ENCODE measurements around the gene MRTFA.
"Not testable (repeated sequence)": the region's sequence is repeated elsewhere in the genome, so short reads cannot be mapped to it uniquely, and the experiment has no call there.

Gene MRTFA

GRCh38 chr22:40554023-40554422, 82.5 kb downstream of the MRTFA start:
- DNase-seq (ENCODE audit: low spot score) = not testable (repeated sequence)

DNA sequence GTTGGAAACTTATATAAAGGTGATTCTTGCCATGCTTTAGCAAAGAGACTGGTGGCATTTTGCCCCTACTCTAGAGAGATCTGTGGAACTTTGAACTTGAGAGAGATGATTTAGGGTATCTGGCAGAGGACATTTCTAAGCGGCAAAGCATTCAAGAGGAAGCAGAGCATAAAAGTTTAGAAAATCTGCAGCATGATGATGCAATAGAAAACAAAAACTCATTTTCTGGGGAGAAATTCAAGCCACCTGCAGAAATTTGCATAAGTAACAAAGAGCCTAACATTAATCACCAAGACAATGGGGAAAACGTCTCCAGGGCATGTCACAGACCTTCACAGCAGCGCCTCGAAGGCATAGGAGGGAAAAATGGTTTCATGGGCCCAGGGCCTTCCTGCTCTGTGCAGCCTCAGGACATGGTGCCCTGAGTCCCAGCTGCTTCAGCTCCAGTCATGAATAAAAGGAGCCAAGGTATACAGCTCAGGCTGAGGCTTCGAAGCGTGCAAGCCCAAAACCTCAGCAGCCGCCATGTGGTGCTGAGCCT, 83.4 kb downstream of the MRTFA start:
- no peak for DNase-seq (ENCODE audit: low spot score)

- no peak for DNase-seq (ENCODE audit: low spot score)
Observed at GRCh38 chr22:40552070-40552469, 84.4 kb downstream of the MRTFA start.

GRCh38 chr22:40547729-40548143, 88.8 kb downstream of the MRTFA start:
- DNase-seq (ENCODE audit: low spot score) = no peak

DNA sequence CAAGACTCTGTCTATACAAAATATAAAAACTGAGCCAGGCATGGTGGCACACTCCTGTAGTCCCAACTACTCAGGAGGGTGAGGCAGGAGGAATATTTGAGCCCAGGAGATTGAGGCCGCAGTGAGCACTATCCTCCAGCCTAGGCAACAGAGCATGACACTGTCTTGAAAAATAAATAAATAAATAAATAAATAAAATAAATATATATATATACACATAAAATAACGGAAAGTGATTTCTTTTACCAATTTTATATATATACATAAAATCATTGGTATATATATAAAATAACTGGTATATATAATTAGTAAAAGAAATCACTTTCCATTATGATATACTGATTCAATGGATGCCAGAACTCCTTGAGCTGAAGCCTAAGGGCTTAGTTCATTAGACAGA, 91.8 kb downstream of the MRTFA start:
- DNase-seq (ENCODE audit: low spot score) = no peak

- DNase-seq (ENCODE audit: low spot score) = no peak
Observed at GRCh38 chr22:40542821-40543540, 93.5 kb downstream of the MRTFA start.

DNA sequence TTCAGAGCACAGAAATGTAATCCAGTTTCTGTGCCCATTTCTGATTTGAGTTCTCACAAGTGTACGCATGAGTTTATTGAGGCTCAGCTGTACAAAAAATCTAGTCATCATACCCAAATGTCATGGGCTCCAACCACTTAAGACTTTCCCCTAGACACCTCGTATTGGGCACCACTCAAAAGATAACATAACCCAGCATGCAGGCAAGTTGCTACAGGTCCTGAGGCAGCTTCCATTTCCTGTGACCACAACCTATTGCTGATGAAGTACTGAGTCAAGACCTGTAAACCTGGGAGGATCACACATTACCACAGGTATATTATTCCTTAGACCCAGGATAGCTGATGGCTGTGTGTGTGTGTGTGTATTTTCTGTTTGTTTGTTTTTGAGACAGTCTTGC, 95.2 kb downstream of the MRTFA start:
- no peak for DNase-seq (ENCODE audit: low spot score)

GRCh38 chr22:40540265-40540664, 96.3 kb downstream of the MRTFA start:
- no peak for DNase-seq (ENCODE audit: low spot score)

DNA sequence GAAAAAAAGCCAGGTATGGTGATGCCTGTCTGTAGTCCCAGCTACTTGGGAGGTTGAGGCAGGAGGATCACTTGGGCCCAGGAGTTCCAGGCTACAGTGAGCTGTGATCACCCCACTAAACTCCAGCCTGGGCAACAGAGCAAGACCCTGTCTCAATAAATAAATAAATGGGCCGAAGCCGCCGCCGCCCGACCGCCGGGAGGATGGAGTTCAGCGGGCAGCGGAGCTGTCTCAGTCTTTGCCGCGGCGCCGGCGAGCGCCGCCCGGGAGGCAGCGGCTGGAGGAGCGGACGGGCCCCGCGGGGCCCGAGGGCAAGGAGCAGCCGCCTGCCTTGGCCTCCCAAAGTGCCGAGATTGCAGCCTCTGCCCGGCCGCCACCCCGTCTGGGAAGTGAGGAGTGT, 100.4 kb downstream of the MRTFA start:
- not testable (repeated sequence) for DNase-seq (ENCODE audit: low spot score)

DNA sequence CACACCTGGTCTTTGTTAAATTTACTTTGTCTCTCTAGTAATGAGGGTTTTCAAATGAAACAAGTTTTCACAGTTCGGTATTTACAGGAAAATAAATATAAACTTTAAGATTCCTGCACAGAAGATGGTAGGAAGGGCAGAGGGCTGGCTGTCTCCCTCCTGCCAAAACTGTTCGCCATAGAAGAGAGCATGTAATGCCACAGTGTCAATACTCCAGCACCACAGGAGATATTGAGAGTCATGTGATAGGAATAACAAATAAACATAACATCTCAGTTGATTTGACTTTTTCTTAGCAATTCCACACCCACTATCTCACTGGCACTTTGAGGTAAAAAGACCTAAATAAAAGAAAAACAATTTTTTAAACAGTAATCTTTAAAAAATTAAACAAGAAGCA, 100.9 kb downstream of the MRTFA start:
- no peak for DNase-seq (ENCODE audit: low spot score)

GRCh38 chr22:40535189-40535512, 101.4 kb downstream of the MRTFA start:
- no peak for DNase-seq (ENCODE audit: low spot score)

DNA sequence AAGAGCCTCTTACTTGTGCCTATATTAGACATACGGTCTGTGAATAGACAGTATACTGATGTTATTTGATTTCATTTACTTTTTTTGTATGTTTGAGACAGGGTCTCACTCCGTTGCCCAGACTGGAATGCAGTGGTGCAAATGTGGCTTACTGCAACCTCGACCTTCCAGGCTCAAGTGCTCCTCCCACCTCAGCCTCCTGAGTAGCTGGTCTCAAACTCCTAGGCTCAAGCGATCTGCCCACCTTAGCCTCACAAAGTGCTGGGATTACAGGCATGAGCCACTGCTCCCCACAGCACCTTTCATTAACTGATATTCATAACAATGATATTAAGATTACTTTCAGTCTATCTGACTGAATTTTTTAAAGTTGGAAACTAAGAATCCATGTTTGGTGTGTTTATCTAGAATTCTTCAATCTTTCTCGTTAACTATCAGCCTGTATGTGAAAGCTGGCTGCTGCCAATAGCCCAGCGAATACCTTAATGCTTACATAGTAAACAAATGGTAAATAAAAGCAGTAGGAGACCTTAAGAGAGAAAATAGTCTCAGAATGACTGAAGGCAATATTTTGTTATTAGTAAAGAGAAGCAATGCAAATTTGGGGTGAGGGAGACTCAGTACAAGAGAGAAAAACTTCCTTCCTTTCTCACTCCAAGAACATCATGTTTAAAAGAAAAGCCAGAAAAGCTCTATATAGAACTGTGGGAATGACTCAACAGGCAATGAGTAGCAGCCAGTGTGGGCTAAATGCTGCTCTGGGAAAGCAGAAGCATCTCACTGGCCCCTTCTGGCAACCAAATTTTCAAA, 101.9 kb downstream of the MRTFA start:
- DNase-seq (ENCODE audit: low spot score) = peak; percentile 65

DNA sequence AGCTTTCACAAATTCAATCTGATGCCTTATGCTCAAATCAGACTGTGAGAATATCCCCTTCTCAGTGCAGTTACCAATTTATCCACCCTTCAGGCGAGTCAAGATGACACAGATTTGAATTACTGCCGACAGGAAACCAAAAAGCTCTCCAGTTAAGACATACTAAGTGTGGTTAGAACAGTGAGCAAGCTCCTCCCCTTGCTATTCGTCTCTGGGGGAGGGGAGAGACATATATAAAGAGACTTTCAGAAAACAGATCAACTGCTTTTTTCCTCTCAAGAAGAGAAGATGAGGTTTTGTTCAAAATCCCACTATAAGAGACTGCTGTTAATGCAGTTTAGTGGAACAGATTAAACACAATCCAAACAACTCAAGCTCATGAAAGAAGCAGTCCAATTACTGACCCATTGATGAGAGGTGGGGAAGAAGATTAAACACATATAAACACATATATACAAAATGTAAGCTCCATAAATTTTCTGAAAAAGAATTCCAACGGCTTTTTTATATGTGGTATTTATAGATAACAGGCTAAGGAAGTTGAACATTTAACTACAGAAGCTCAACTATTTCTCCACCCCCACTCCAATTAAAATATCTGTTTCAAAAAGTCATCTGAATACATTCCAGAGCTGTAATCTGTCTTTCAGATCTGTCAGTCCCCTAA, 102.7 kb downstream of the MRTFA start:
- DNase-seq (ENCODE audit: low spot score) = peak; percentile 40

DNA sequence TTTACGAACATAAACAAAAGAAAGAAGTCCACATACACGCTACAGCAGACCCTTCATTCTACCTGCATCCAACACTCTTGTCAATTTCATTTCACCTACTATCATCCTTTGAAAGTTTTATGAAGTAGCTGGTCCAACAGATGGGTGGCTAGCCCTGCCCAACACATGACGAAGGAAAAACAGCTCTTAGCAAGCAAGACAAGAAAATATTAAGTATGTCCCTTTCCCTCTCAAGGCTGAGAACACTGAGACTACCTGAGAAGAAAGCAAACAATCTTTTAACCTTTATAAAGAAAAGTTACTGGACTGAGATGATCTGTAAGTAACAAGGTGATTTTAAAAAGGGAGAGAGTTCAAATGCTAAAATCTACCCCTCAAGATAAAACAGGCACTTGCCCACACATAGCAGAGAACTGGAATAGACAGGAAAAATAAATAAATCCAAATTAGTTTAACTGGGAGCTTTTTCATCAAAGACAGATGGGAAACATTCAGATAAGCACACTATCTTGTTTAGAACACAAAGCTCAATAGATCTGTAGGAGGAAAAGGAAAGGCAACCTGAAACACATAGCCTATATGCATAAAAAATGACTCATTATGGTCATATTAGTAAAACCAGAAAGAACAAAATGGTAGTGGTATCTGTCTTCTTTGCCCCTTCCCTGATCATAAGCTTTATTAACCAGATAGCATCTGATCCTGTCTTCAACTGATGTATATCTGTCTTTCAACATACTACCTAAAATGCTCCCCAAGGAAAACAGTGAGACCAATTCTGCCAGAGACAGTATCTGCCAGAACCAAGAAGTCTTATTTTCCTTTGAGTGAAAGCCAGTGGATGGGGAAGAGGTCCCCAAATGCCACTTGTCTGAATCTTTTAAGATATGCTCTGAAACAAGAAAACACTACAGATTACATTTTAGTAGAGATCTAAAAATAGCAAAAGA, 104.3 kb downstream of the MRTFA start:
- DNase-seq (ENCODE audit: low spot score) = no peak

DNA sequence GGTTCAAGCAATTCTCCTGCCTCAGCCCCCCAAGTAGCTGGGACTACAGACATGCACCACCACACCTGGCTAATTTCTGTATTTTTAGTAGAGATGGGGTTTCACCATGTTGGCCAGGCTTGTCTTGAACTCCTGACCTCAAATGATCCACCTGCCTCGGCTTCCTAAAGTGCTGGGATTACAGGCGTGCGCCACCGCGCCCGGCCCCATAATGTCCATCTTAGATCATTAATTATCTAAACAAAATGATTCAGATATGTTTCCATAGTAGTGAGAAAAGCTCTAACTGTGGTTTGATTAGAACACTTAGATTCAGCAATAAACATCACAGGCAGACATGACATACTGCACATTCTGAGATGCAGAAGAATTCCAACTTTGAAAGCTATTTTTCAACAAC, 106.1 kb downstream of the MRTFA start:
- DNase-seq (ENCODE audit: low spot score) = not testable (repeated sequence)

DNA sequence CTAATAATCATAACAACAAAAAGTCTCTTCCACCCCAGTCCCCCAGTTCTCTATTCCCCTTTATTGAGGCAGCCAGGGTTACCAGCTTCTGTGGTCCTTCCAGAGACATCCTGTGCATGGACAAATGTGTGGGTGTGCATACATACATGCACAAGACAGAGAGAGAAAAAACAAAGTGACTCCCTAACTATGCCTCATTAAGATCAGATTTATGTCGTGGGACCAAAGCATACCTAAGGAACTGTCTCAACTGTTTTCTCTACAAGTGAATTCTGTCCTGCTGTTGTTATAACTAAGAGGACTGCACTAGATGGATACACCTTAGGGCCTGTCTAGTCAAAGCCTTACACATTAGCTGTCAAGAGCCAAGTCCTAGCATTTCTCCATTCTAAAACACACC, 106.7 kb downstream of the MRTFA start:
- no peak for DNase-seq (ENCODE audit: low spot score)

DNA sequence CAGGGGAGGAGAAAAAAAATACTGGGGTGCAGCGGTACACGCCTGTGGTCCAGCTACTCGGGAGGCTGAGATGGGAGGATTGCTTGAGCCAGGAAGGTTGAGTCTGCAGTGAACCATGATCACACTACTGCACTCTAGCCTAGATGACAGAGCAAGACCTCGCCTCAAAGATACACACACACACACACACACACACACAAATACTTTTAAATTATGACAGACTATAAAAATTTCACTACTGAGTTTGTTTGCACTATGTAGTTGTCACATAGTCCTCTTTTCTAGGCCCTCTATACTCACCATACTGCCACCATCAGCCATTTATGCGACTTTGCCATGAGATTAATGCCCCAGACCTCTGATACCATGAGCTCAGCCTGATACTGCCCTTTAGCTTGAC, 109.6 kb downstream of the MRTFA start:
- no peak for DNase-seq (ENCODE audit: low spot score)

DNA sequence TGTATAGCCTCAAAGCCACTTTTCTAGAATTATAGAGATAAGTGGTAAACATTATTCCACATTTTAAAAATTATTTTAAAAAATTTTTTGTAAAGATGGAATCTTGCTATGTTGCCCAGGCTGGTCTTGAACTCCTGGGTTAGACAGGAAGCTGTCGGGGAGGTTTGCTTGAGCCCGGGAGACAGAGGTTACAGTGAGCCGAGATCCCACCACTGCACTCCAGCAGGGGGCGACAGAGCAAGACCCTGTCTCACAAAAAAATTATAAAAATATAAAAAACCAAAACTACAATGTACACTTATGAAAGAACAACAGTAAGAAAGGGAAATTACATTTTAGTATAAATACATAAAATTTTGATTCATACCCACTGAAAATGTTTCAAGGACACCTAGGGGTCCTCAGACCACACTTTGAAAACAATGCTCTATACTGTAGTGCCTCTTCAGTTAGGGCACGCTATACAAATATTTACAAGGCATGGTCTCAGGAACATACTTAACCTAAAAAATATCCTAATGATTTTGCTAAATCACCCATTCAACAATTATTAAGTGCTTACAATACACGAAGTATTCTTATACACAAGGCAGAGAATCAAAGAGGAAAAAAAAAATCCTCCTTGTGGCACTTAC, 111.2 kb downstream of the MRTFA start:
- no peak for DNase-seq (ENCODE audit: low spot score)

- DNase-seq (ENCODE audit: low spot score) = no peak
Observed at GRCh38 chr22:40524392-40525249, 111.9 kb downstream of the MRTFA start.

DNA sequence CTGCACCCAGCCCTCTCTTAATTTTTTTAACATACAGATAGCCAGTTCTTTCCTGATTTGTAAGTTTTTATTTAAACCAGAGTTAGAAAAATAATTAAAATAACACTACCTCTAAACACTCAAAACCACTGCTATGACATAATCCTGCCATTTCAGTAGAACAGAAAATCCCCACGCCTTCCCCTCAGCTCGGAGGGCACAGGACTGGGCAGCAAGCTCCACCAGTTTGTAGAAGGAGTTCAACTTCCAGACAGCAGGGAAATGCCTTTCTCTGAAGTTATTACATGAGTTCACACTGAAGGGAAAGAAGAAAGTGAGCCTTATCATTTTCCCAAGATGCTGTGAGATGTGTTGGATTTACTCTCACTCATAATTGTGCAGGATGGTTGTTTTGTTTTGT, 114.4 kb downstream of the MRTFA start:
- DNase-seq (ENCODE audit: low spot score) = no peak
